ENCODE measurements around the gene OCSTAMP.

Gene OCSTAMP

DNA sequence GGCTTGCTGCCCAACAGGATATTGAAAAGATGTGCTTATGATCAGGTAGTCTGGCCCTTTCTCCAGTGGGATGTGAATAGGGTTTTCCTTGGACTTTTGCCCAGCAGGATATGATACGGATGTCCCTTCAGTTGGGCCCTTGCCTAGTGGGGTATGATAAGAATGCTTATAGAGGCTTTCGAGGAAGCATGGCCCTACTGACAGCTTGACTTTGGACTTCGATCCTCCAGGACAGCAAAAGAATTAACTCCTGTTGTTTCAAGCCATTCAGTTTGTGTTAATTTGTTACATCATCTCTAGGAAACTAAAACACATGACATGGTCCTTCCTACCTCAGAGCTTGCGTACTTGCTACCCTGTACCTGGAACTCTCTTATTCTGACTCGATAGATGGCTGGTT, 27.3 kb downstream of the OCSTAMP start:
- DNase-seq (ENCODE audit: low read depth in 1 of 2, low spot score in 1 of 2) = no peak

DNA sequence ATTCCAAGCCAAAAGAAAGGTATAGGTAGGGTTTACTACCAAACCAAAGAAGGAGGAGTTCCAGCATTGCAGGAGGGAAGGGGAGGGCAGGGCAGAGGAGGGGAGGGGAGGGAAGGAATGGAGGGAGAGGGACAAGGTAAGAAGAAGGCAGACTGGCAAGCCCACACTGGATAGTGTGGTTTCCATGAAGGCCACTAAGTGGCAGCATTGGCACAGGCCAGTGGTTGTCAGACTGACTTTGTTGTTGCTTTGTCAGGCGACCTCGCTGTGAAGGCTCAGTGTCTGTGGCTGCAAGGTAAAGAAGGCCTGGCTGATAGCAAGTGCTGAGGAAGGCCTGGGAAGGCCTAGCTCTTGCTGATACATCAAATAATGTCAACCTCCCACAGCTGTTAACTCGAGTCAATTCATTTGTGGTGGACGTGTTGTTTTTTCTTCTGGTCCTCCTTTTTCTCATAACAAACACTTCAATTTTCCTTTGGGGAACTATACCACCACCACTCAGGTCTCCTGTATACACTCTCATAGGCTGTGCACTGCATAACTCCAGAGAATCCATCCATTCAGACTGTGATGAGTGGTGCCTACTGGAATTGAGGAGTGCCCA, 29.4 kb downstream of the OCSTAMP start:
- TF ChIP-seq SPI1 (IDR thresholded peaks at IDR 0.05; ENCODE audit: borderline replicate concordance, low read depth) (no peak), GABPA (IDR thresholded peaks at IDR 0.05; ENCODE audit: low read depth) (no peak)
- TF ChIP-seq, protein P1, sequence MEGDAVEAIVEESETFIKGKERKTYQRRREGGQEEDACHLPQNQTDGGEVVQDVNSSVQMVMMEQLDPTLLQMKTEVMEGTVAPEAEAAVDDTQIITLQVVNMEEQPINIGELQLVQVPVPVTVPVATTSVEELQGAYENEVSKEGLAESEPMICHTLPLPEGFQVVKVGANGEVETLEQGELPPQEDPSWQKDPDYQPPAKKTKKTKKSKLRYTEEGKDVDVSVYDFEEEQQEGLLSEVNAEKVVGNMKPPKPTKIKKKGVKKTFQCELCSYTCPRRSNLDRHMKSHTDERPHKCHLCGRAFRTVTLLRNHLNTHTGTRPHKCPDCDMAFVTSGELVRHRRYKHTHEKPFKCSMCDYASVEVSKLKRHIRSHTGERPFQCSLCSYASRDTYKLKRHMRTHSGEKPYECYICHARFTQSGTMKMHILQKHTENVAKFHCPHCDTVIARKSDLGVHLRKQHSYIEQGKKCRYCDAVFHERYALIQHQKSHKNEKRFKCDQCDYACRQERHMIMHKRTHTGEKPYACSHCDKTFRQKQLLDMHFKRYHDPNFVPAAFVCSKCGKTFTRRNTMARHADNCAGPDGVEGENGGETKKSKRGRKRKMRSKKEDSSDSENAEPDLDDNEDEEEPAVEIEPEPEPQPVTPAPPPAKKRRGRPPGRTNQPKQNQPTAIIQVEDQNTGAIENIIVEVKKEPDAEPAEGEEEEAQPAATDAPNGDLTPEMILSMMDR (IDR thresholded peaks at IDR 0.05; ENCODE audit: insufficient read depth, low read length) = peak; percentile 84
- peak; percentile 49 to 60 for DNase-seq (ENCODE audit: low read depth in 1 of 2, low spot score in 1 of 2)
- Histone ChIP-seq H3K27me3 (ENCODE audit: insufficient read depth, poor library complexity, severe bottlenecking) (no peaks in the 10 kb centered on the region), H3K27ac (replicated peaks) (no peak overlapping the region), H3K4me3 (replicated peaks; ENCODE audit: insufficient read depth, low read length) (no peak overlapping the region)

More for the DNA sequence above, 27.3 kb downstream of the OCSTAMP start:
- Histone ChIP-seq H3K4me3 (replicated peaks; ENCODE audit: insufficient read depth, low read length) (no peak overlapping the region), H3K27ac (replicated peaks) (no peak overlapping the region), H3K27me3 (ENCODE audit: insufficient read depth, poor library complexity, severe bottlenecking) (no peaks in the 10 kb centered on the region)
- TF ChIP-seq POLR2AphosphoS5 (IDR thresholded peaks at IDR 0.05; ENCODE audit: low read depth) (no peak), SPI1 (IDR thresholded peaks at IDR 0.05; ENCODE audit: borderline replicate concordance, low read depth) (no peak), GABPA (IDR thresholded peaks at IDR 0.05; ENCODE audit: low read depth) (no peak)
- TF ChIP-seq, protein P1 (IDR thresholded peaks at IDR 0.05; ENCODE audit: insufficient read depth, low read length) = no peak
- TF ChIP-seq, protein P2, sequence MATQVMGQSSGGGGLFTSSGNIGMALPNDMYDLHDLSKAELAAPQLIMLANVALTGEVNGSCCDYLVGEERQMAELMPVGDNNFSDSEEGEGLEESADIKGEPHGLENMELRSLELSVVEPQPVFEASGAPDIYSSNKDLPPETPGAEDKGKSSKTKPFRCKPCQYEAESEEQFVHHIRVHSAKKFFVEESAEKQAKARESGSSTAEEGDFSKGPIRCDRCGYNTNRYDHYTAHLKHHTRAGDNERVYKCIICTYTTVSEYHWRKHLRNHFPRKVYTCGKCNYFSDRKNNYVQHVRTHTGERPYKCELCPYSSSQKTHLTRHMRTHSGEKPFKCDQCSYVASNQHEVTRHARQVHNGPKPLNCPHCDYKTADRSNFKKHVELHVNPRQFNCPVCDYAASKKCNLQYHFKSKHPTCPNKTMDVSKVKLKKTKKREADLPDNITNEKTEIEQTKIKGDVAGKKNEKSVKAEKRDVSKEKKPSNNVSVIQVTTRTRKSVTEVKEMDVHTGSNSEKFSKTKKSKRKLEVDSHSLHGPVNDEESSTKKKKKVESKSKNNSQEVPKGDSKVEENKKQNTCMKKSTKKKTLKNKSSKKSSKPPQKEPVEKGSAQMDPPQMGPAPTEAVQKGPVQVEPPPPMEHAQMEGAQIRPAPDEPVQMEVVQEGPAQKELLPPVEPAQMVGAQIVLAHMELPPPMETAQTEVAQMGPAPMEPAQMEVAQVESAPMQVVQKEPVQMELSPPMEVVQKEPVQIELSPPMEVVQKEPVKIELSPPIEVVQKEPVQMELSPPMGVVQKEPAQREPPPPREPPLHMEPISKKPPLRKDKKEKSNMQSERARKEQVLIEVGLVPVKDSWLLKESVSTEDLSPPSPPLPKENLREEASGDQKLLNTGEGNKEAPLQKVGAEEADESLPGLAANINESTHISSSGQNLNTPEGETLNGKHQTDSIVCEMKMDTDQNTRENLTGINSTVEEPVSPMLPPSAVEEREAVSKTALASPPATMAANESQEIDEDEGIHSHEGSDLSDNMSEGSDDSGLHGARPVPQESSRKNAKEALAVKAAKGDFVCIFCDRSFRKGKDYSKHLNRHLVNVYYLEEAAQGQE (IDR thresholded peaks at IDR 0.05; ENCODE audit: insufficient replicate concordance, low read depth) = no peak

DNA sequence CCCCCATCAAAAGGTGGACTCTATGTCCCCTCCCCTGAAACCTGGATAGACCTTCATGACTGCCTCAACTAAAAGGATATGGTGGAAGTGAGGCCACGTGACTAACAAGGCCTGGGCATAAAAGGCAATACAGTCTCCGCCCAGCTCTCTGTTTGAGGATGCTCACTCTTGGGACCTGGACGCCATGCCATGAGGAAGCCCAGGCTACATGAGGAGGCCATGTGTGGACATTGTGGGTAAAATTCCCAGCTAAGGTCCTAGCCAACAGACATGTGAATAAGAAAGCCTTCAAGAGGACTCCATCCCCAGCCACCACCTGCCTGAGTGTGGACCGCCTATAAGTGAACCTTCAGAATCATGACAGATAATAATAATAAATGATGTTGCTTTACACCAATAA, 29.9 kb downstream of the OCSTAMP start:
- Histone ChIP-seq H3K4me3 (replicated peaks; ENCODE audit: insufficient read depth, low read length) (no peak overlapping the region), H3K27ac (replicated peaks) (no peak overlapping the region), H3K27me3 (ENCODE audit: insufficient read depth, poor library complexity, severe bottlenecking) (no peaks in the 10 kb centered on the region)
- TF ChIP-seq GABPA (IDR thresholded peaks at IDR 0.05; ENCODE audit: low read depth) (no peak), POLR2AphosphoS5 (IDR thresholded peaks at IDR 0.05; ENCODE audit: low read depth) (no peak)
- TF ChIP-seq, protein P2 (IDR thresholded peaks at IDR 0.05; ENCODE audit: insufficient replicate concordance, low read depth) = no peak
- no peak for DNase-seq (ENCODE audit: low read depth in 1 of 2, low spot score in 1 of 2)

DNA sequence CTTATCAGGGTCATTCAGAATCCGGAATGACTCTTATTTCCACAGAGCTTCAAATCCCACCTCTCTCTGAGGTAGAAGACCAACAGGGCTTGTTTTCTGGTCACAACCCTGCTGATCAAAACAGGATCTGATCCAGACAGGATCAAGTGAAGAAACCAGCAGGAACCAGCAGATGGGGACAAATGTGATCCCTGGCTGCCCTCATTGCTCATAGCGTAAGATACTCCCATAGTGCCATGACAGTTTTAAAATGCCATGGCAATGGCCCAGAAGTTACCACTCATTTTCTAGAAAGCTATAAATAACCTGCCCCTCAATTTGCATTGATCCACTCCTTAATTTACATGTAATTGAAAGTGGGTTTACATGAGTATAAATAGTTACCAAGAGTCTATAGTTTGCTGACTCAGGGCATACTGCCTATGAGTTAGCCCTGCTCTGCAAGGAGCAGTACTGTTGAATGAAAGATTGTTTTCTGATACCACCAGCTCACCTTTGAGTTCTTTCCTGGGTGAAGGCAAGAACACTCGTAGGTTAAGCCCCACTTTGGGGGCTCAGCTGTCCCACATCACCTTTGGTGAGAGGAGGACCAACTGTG, 30.9 kb downstream of the OCSTAMP start:
- H3K4me3 ChIP-seq (replicated peaks; ENCODE audit: insufficient read depth, low read length) = no peak overlapping the region
- TF ChIP-seq, protein P2 (IDR thresholded peaks at IDR 0.05; ENCODE audit: insufficient replicate concordance, low read depth) = no peak
- TF ChIP-seq, protein P1 (IDR thresholded peaks at IDR 0.05; ENCODE audit: insufficient read depth, low read length) = no peak
- TF ChIP-seq SPI1 (IDR thresholded peaks at IDR 0.05; ENCODE audit: borderline replicate concordance, low read depth) (no peak), POLR2AphosphoS5 (IDR thresholded peaks at IDR 0.05; ENCODE audit: low read depth) (no peak), GABPA (IDR thresholded peaks at IDR 0.05; ENCODE audit: low read depth) (no peak)
- H3K27ac ChIP-seq (replicated peaks) = no peak overlapping the region
- DNase-seq (ENCODE audit: low read depth in 1 of 2, low spot score in 1 of 2) = no peak
- no peaks in the 10 kb centered on the region for H3K27me3 ChIP-seq (ENCODE audit: insufficient read depth, poor library complexity, severe bottlenecking)
